Stimulated activated CD4-positive, alpha-beta T cell treated with anti-CD3 and anti-CD28 coated beads, TNF-alpha, amount 100 ng/mL, for 24 hours (primary cell): Measurements from ENCODE around the gene UMOD.

Experiments used
- DNase-seq, 3 experiments: peaks; one replicate each; pipeline ENCODE4 v3.0.0-alpha.2; 2020; ENCODE audit warnings: low read depth in 3 of 3

UMOD gene

DNA sequence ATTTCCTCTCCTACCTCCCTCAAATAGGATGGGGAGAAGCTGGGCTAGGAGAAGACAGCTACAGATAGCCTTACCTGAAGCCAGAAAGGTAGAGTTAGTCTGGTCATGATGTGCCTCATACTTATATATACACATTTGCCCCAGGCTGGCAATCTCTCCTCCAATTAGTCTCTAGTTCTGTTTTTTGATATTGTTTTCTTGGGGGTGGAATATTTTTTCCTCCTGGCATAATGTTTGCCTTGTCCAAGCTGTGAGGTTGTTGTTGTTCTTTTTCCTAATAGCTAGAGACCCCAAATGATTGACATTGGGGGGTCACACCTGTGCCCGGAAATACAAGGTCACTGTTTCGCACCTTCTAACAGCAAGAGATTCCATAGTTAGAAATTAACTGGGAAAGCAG, at the start of gene UMOD:
UMOD (minus strand) TSS at position 101 of the 400 bp plus-strand sequence. CDS start 1,978 bp downstream, outside the sequence.
- no peak for DNase-seq

DNA sequence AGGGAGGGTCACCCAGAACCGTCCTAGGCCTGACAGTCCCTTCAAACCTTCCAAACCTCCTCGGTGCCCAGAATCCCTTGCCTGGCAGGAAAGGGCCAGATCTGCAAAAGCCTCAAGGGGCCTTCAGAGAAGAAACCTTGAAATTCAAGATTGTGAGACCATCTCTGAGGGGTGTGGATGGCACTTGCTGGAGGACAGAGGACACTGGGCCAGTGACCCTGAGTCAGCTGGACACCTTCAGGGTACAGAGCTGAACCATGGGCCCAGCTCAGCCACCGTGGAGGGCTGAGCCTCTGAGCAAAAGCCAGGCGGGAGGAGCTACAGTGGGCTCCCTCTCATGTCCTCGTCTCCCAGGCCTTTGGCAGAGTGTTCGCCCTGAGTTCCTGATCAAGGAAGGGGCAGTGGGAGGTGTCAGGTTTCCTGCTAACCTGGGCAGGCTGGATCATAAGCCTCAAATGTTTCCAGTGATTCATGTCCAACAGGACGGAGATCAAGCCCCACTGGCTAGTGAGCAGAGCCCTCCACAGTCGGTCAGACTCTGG, 49.0 kb upstream of the UMOD start:
- no peak for DNase-seq

DNA sequence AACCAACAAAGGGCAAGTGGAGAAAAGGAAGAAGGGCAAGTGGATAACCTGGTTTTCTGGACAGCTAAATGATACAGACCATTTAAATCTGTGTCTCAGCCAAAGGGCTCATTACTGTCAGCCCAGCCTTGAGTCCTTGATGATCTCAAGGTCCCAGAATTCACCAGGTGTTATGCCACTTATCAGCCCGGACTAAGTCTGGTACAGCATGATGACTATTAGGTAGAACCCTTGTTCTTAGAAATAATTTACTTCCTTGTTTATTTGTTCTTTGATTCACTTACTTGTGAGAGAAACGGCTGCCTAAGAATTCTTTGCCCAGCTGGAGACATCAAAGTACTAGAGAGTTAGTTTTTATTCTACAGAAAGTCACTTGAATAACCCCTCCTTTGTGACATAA, 48.6 kb upstream of the UMOD start:
- DNase-seq, result no peak

- DNase-seq, result no peak
These were observed 46.7 kb upstream of the UMOD start for GRCh38 chr16:20399185-20399584.

GRCh38 chr16:20398603-20399002, 46.1 kb upstream of the UMOD start:
- no peak for DNase-seq

GRCh38 chr16:20397468-20398074, 45.1 kb upstream of the UMOD start:
- no peak for DNase-seq

DNA sequence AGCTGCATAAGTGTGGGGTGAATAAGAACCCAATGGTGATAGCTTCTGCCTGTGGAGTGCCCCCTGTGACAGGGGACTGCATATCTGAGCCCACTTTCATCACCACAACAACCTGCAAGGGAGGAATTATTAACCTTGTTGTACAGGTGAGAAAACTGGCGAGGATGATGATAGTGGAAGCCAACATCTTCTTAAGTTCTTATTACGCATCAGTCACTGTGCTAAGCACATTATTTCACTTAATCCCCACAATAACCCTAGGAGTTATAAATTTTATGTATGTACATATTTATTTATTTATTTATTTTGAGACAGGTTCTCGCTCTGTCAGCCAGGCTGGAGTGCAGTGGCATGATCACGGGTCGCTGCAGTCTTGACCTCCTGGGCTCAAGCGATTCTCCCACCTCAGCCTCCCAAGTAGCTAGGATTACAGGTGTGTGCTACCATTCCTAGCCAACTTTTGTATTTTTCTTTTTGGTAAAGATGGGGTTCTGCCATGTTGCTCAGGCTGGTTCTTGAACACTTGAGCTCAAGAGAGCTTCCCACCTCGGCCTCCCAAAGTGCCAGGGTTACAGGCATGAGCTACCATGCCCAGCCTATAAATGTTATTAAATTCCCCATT, 44.4 kb upstream of the UMOD start:
- no peak for DNase-seq

- no peak for DNase-seq
These were observed 43.4 kb upstream of the UMOD start for GRCh38 chr16:20395946-20396345.

- DNase-seq, result no peak
These were observed 41.5 kb upstream of the UMOD start for GRCh38 chr16:20393801-20394577.

DNA sequence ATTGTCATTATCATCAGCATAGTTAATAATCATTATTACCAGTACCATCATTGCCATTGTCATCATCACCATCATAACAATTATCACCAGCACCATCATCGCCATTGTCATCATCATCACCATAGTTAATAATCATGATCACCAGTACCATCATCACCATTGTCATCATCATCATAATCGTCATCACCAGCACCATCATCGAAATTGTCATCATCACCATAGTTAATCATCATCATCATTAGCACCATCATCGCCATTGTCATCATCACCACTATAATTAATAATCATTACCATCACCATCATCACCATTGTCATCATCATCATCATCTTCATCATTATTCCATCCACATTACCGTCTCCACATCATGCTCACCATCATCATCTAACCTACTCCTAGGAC, 38.5 kb upstream of the UMOD start:
- DNase-seq, result no peak

GRCh38 chr16:20388854-20389253, 36.3 kb upstream of the UMOD start:
- no peak for DNase-seq

DNA sequence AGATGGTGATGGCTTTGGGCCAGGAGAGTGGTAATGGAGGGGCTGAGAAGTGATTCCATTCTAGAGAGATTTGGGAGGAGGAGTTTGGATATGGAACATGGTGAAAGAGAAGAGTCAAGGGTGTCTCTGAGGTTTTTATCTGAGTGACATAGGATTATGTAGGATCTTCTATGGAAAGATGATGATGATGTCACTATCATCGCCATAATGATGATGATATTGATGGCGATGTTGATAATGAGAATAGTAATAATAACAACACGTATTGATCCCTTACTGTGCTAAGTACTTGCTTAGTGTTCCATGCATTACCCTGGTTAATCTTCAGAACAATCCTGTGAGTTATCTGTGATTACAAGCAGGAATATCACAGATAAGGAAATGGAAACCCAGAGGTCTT, 35.5 kb upstream of the UMOD start:
- DNase-seq, result no peak

DNA sequence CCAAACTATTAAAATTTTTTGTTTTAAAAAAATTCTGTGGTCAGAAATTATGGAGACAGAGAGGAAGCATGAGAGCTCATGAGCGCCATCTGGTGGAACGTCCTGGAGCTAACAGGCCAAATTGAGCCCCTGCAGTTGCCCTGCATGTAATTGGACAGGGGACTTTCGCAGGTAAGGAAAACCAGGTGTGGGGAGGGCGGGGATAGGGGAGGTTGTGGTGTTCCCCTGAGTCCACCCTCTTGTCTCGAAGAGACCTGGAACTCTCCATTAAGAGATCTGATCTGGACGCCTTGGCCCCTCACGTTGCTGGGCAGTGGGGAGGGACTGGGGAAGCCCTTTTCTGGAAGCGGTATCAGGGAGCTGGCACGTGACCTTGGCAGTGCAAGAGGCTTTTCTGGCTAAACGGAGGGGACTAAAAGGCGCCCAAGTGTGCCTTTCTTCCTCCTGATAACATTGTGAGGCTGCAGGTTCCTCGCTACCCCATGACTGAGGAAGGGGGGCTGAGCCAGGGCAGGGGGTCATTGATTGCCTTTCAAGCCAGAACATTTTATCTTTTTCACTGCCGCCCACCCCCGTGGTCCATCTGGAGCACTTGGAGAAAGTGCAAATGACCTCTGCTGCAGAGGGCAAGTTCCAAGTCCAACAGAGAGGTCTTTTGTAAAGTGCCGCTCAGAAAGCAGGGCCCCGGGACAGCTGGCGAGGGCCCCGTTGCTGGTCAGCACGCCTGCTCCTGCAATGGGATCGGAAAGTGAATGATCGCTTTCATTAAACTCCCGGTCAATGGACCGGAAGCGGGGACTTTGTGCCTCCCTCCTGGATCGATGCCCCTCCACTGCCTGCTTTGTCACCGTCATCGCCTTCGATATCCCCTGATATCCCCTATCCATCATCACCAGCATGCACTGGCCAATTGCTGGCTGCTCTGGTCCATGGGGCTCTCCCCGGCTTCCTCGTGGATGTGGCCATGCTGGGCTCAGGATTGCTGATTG, 33.6 kb upstream of the UMOD start:
- DNase-seq, result peak; percentile 11 to 59 (median 19)

DNA sequence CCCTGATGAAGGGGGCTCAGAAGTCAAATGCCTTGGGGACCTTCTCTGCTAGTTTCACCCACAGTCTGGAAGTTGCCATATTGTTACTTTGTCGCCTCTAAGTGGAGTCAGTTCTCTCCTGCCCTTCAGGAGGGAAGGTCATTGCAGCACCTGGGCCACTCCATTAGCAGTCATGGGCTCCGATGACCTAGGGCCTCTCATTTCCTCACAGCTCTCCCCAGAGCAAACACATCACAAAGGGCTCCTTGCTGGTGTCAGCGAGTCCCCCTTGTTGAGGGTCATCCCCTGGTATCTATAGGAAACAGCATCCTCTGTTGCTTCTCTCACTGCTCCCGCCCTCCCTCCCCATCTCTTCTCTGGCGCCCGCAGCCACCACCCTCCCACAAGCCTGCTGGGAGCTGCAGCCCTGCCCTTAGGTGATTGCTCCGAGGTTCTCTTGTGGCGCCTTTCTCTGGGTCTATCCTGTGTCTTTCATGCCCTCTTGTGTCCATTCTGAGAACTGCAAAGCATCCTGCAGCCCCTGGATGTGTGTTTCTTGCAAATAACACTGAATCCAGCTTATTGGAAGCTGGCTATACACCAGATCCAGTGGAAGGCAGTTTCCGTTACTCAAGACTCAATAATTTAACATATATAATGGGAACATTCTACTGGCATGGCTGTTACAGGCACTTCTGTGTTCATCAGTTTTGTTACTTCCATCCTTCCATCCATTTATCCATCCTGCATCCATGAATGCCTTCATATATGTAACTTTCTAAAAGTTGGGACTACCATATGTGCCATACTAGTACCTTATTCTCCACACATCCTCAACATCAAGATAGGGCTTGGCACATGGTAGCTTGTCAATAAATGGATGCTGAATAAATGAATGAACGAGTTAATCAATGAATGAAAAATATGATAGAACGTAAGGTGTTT, 30.9 kb upstream of the UMOD start:
- peak; percentile 20 to 46 (median 28) for DNase-seq

DNA sequence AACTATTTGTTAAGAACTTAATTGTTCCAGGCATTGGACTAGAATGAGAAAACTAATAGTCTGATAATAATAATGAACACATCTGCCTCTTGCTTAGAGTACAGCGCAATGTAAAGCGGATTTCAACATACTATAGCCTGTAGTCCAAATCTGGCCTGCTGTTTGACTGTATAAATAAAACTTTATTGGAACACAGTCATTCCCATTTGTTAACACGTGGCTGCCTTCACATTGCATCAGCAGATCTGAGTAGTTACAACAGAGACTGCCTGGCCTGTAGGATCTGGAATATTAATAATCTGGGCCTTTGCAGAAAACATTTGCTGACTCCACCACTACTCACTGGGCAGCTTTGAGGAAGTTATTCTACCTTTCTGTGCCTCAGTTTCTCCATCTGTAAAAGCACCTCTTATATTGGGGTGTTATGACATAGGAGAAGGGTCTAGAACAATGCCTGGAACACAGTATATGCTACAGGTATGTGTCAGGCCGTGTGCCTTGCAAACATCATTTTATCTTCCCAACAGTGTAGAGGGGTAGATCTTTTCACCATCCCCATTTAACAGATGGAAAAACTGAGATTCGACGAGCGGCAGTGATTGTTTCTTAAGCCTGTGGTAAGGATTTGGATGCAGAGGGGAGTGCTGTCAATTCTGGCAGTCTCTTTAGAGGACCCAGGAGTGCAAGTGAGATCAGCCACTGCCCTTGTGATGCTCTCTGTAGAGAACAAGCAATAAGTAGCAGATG, 29.9 kb upstream of the UMOD start:
- no peak for DNase-seq

- DNase-seq, result no peak
These were observed 28.3 kb upstream of the UMOD start for GRCh38 chr16:20380782-20381181.

DNA sequence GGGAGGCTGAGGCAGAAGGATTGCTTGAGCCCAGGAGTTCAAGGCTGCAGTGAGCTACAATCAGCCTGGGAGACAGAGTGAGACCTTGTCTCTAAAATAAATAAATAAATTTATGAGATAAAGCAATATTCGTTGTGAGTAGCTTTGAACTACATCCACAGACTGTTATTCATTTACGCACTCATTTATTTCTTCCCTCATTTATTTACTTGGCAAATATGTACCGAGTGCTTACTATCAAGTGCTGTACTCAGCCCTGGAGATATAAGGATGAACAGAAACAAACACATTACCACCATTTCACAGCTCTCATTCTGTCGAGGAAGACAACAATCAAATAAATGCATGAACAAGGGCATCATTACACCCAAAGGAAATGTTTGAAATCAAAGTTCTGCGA, 24.7 kb upstream of the UMOD start:
- no peak for DNase-seq

- no peak for DNase-seq
These were observed 20.2 kb upstream of the UMOD start for GRCh38 chr16:20372701-20373100.

DNA sequence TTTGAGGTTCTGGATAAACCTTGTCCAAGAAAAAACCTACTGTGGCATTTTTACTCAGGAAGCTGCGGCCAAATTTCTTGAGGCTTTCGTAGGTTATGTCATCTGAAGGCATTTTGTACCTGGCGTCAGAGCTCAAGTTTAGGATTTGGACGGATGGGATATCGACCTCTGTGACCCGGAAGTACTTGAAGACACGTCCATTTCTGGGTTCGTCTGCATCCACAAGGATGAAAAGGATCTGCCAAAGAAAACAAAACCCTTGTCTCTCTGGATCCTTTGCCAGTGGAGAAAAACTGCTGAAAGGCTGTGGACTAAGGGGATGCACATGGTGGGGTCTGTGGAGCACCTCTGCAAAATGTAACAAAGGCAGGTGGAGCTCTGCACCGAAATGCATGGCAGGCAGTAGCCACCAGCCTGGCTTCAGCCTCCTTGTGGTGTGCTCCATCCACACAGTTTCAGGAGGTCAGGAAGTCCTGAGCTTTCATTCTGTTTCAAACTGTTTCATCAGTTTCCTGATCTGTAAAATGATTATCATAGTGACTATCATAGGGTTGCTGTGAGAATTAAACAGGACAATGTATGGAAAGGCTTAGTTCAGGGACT, 17.0 kb upstream of the UMOD start:
- DNase-seq, result no peak
